ENCODE measurements around the gene CHMP3. TPM values are rescaled to one million over a fixed set of nuclear protein-coding genes. Genes with fewer than 3 reads are reported as not detected.

CHMP3 gene
- polyA plus RNA-seq, 3 donors, result 45.4 to 115 (median 99.4) TPM

DNA sequence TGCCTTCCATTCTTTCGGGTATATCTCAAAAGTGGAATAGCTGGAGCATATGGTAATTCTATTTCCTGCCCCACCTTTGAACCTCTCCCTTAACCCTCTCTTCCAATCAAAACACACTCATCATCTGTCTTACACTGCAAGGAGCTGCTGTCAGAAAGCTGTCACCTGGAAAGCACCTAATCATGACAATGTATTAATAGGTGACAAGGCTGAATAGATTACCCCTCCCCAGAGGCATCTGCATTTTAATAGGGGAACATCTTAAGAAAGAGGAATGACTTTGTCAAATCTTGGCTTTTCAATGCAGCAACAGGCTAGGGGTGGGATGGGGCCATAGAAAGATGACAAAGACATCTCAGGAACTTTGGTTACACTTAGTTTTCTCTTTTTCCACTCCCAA lies 41.3 kb downstream of the CHMP3 start:
- intact Hi-C loops (cut with micrococcal nuclease), result no loop called here
- Mint-ChIP-seq H3K4me3 (no peak overlapping the region), H3K36me3 (peaks cover 22 to 33% of the 10 kb centered on the region in 2 donors), H3K4me1 (no peaks in the 10 kb centered on the region), H3K27ac (no peak overlapping the region), H3K27me3 (ENCODE audit: low read depth in 3 of 3) (no peaks in the 10 kb centered on the region), H3K9me3 (peaks cover 0 to 10% (median 0%) of the 10 kb centered on the region in 7 donors)
- WGBS (ENCODE audit: insufficient coverage), result no CpG with 5 or more reads among the region's 1 CpG
- no peak overlapping the region for H3K4me3 ChIP-seq (replicated peaks in 1 of 3; ENCODE audit: low read depth in 2 of 3, low read length in 3 of 3)
- no peaks in the 10 kb centered on the region for H3K79me2 ChIP-seq (ENCODE audit: insufficient read depth, low read length)
- no peak overlapping the region for H3K27ac ChIP-seq (ENCODE audit: low read depth in 1 of 2, low read length in 2 of 2)
- no peak overlapping the region for H3K4me2 ChIP-seq (replicated peaks; ENCODE audit: extremely low read depth, low read length, poor library complexity, severe bottlenecking)
- no peak for DNase-seq
- H4K20me1 ChIP-seq (ENCODE audit: insufficient read depth, low read length), result no peaks in the 10 kb centered on the region
- H3K4me1 ChIP-seq (ENCODE audit: control insufficient read depth in 1 of 2, insufficient read depth in 2 of 2, low read length in 2 of 2), result no peaks in the 10 kb centered on the region
- no peaks in the 10 kb centered on the region for H3K27me3 ChIP-seq (ENCODE audit: control insufficient read depth in 2 of 2, insufficient read depth in 2 of 2, low read length in 2 of 2)
- H3K36me3 ChIP-seq (replicated peaks in 1 of 2; ENCODE audit: control insufficient read depth in 1 of 2, insufficient read depth in 2 of 2, low read length in 2 of 2), result peaks cover 40 to 67% of the 10 kb centered on the region in 2 donors
- no peak overlapping the region for H3K9ac ChIP-seq (ENCODE audit: insufficient read depth, low read length, poor library complexity, severe bottlenecking)
- TF ChIP-seq, protein P1, sequence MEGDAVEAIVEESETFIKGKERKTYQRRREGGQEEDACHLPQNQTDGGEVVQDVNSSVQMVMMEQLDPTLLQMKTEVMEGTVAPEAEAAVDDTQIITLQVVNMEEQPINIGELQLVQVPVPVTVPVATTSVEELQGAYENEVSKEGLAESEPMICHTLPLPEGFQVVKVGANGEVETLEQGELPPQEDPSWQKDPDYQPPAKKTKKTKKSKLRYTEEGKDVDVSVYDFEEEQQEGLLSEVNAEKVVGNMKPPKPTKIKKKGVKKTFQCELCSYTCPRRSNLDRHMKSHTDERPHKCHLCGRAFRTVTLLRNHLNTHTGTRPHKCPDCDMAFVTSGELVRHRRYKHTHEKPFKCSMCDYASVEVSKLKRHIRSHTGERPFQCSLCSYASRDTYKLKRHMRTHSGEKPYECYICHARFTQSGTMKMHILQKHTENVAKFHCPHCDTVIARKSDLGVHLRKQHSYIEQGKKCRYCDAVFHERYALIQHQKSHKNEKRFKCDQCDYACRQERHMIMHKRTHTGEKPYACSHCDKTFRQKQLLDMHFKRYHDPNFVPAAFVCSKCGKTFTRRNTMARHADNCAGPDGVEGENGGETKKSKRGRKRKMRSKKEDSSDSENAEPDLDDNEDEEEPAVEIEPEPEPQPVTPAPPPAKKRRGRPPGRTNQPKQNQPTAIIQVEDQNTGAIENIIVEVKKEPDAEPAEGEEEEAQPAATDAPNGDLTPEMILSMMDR (IDR thresholded peaks at IDR 0.05), result no peak
- H3K9me3 ChIP-seq (replicated peaks in 1 of 2; ENCODE audit: control insufficient read depth in 1 of 2, insufficient read depth in 1 of 2, low read length in 2 of 2), result peaks cover 11 to 24% of the 10 kb centered on the region in 2 donors
- no peak overlapping the region for H2AFZ ChIP-seq (ENCODE audit: insufficient read depth, low read depth, low read length, poor library complexity, severe bottlenecking)

DNA sequence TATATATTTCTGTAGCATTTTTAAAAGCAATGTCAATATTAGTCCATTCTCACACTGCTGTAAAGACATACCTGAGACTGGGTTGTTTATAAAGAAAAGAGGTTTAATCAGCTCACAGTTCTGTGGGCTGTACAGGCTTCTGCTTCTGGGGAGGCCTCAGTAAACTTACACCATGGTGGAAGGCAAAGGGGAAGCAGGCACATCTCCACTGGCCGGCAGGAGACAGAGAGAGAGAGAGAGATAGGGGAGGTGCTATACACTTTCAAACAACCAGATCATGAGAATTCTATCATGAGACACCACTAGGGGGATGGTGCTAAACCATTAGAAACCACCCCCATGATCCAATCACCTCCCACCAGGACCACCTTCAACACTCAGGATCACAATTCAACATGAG lies 43.1 kb downstream of the CHMP3 start:
- H3K4me1 ChIP-seq (ENCODE audit: control insufficient read depth in 1 of 2, insufficient read depth in 2 of 2, low read length in 2 of 2), result no peaks in the 10 kb centered on the region

More for the DNA sequence above, 43.1 kb downstream of the CHMP3 start:
- Mint-ChIP-seq H3K36me3 (peaks cover 10 to 24% of the 10 kb centered on the region in 2 donors), H3K27ac (no peak overlapping the region), H3K9me3 (peaks cover 0 to 10% (median 0%) of the 10 kb centered on the region in 7 donors), H3K4me3 (no peak overlapping the region), H3K4me1 (no peaks in the 10 kb centered on the region), H3K27me3 (ENCODE audit: low read depth in 3 of 3) (no peaks in the 10 kb centered on the region)
- Histone ChIP-seq H4K20me1 (ENCODE audit: insufficient read depth, low read length) (peaks cover under 1% of the 10 kb centered on the region), H2AFZ (ENCODE audit: insufficient read depth, low read depth, low read length, poor library complexity, severe bottlenecking) (no peak overlapping the region), H3K79me2 (ENCODE audit: insufficient read depth, low read length) (peaks cover 6% of the 10 kb centered on the region), H3K4me3 (replicated peaks in 1 of 3; ENCODE audit: low read depth in 2 of 3, low read length in 3 of 3) (no peak overlapping the region), H3K27ac (ENCODE audit: low read depth in 1 of 2, low read length in 2 of 2) (no peak overlapping the region), H3K9ac (ENCODE audit: insufficient read depth, low read length, poor library complexity, severe bottlenecking) (no peak overlapping the region), H3K4me2 (replicated peaks; ENCODE audit: extremely low read depth, low read length, poor library complexity, severe bottlenecking) (no peak overlapping the region), H3K27me3 (ENCODE audit: control insufficient read depth in 2 of 2, insufficient read depth in 2 of 2, low read length in 2 of 2) (no peaks in the 10 kb centered on the region), H3K36me3 (replicated peaks in 1 of 2; ENCODE audit: control insufficient read depth in 1 of 2, insufficient read depth in 2 of 2, low read length in 2 of 2) (peaks cover 25 to 53% of the 10 kb centered on the region in 2 donors), H3K9me3 (replicated peaks in 1 of 2; ENCODE audit: control insufficient read depth in 1 of 2, insufficient read depth in 1 of 2, low read length in 2 of 2) (peaks cover 11 to 24% of the 10 kb centered on the region in 2 donors)
- TF ChIP-seq, protein P1 (IDR thresholded peaks at IDR 0.05), result no peak
- no CpG with 5 or more reads among the region's 1 CpG for WGBS (ENCODE audit: insufficient coverage)
- intact Hi-C loops (cut with micrococcal nuclease), result no loop called here
- no peak for DNase-seq

All from CD14-positive monocyte (primary cell).